Prostate gland (tissue), 2 donors: ENCODE measurements around the gene SPDEF.

Experiments used
- CTCF ChIP-seq, 4 experiments: fragments of 200-600 bp in 2 of 4; fragments of 450-650 bp in 2 of 4; sonication (generic) in 2 of 4; IDR thresholded peaks; 1 replicate in 3 of 4; 2 replicates in 1 of 4; pipeline ENCODE4 v1.5.1; 2016 to 2019; ENCODE audit warnings: antibody characterized with exemption in 4 of 4, mild to moderate bottlenecking in 2 of 4, moderate library complexity in 2 of 4
- POLR2A ChIP-seq: fragments of 450-650 bp; IDR thresholded peaks from one replicate; pipeline ENCODE4 v1.6.1; 2016; ENCODE audit warnings: antibody characterized with exemption, mild to moderate bottlenecking

GRCh38 chr6:34587325-34587724 lies 31.2 kb upstream of the SPDEF start:
- TF ChIP-seq POLR2A: no peak
- no peak for TF ChIP-seq CTCF (IDR thresholded peaks at IDR 0.05)
